DMS53 treated with DMSO at 0.1 percent for 48 hours (cell line): Measurements from ENCODE around the gene NOX3.
"Not testable (repeated sequence)": the region's sequence is repeated elsewhere in the genome, so short reads cannot be mapped to it uniquely, and the experiment has no call there.

Experiments
- DNase-seq: peaks from one replicate; lab custom pipeline; 2025; ENCODE audit not compliant: unreplicated experiment; lab: John Stamatoyannopoulos, UW

The NOX3 gene

GRCh38 chr6:155374681-155375080 lies 81.0 kb downstream of the NOX3 start:
- no peak for DNase-seq

- DNase-seq, result no peak
Measured at GRCh38 chr6:155373276-155373675, 82.4 kb downstream of the NOX3 start.

GRCh38 chr6:155372256-155372655 lies 83.4 kb downstream of the NOX3 start:
- DNase-seq, result no peak

GRCh38 chr6:155371230-155371629 lies 84.4 kb downstream of the NOX3 start:
- DNase-seq, result no peak

GRCh38 chr6:155366325-155366724 lies 89.3 kb downstream of the NOX3 start:
- DNase-seq, result no peak

GRCh38 chr6:155364844-155365437 lies 90.7 kb downstream of the NOX3 start:
- no peak for DNase-seq

GRCh38 chr6:155364021-155364420 lies 91.6 kb downstream of the NOX3 start:
- DNase-seq, result not testable (repeated sequence)

GRCh38 chr6:155362968-155363632 lies 92.5 kb downstream of the NOX3 start:
- not testable (repeated sequence) for DNase-seq

GRCh38 chr6:155354167-155354566 lies 101.5 kb downstream of the NOX3 start:
- DNase-seq, result no peak

GRCh38 chr6:155352811-155353210 lies 102.8 kb downstream of the NOX3 start:
- no peak for DNase-seq

- DNase-seq, result no peak
Measured at GRCh38 chr6:155352130-155352420, 103.6 kb downstream of the NOX3 start.

GRCh38 chr6:155351273-155352129 lies 104.1 kb downstream of the NOX3 start:
- no peak for DNase-seq

- DNase-seq, result no peak
Measured at GRCh38 chr6:155349956-155350355, 105.7 kb downstream of the NOX3 start.

- DNase-seq, result no peak
Measured at GRCh38 chr6:155349129-155349528, 106.5 kb downstream of the NOX3 start.

GRCh38 chr6:155347800-155348199 lies 107.8 kb downstream of the NOX3 start:
- no peak for DNase-seq

- no peak for DNase-seq
Measured at GRCh38 chr6:155346957-155347356, 108.7 kb downstream of the NOX3 start.
